ENCODE data around the gene LAMA5. TPM values are rescaled to one million over a fixed set of nuclear protein-coding genes. Genes with fewer than 3 reads are reported as not detected.
A peak's percentile ranks its signal among the peaks of the same experiment; 100 is the strongest.

The LAMA5 gene
- 26.2 TPM for total RNA-seq (ENCODE audit: insufficient read depth, low replicate concordance)

- peak; percentile 56 for DNase-seq (ENCODE audit: low spot score)
Measured at GRCh38 chr20:62367136-62367632, at the start of gene LAMA5. Gene LAMA5 (minus strand): TSS chr20:62367312. CDS start chr20:62367245, 67 bp downstream.

GRCh38 chr20:62415354-62416111, 48.4 kb upstream of the LAMA5 start:
- no peak for DNase-seq (ENCODE audit: low spot score)

DNA sequence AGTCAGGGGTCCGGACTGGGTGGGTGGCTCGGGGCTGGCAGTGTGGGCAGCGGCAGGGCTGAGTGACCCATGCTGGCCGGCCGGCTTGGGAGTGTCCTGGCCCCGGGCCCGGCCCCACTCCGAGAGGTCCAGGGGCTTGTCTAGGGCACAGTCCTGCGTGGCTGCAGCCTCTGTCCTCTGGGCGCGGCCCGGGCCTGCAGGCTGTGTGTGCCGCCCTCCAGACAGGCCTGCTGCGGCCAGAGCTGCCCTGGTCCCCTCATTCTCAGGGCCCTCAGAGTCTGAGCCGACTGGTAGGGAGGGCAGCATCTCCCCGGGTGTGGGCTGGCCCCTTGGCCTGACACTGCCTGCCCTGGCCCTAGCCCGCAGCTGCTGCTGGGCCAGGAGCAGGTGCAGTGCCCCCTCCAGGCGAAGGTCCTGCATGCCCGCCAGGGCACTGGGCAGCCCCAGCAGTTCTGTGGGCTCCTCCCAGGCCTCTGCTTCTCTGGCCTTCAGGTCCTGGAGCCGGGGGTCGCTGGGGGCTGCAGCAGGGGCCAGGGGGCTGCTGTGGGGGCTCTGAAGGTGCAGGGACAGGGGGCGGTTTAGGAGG, 46.9 kb upstream of the LAMA5 start:
- no peak for DNase-seq (ENCODE audit: low spot score)

DNA sequence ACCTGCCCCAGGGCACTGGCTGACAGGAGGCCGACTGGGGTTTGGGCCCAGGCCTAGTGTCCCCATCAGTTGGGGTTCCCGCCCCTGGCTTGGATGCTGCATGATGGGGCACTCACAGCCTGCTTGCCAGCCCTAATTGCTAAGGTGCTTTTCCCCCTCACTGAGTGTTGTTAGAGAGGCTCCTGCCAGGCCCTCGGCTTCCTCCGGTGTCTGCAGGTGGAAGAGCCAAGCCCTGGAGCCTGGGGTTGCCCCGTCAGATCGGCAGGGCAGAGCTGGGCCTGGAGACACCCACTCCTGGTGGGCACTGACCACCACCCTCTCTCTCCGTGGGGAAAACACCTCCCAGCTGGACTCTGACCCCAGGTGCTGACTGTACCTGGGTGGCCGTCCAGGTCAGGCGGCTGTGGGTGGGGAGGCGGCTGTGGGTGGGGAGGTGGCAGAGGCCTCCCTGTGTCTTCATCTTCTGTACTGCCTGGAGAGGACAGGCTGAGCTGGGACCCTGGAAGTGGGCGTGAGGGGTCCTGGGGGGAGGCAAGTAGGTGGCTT, 46.0 kb upstream of the LAMA5 start:
- DNase-seq (ENCODE audit: low spot score), result no peak

GRCh38 chr20:62412194-62413024, 45.3 kb upstream of the LAMA5 start:
- no peak for DNase-seq (ENCODE audit: low spot score)

- DNase-seq (ENCODE audit: low spot score), result no peak
Measured at GRCh38 chr20:62411479-62412193, 44.5 kb upstream of the LAMA5 start.

GRCh38 chr20:62410746-62411478, 43.8 kb upstream of the LAMA5 start:
- no peak for DNase-seq (ENCODE audit: low spot score)

GRCh38 chr20:62409931-62410745, 43.0 kb upstream of the LAMA5 start:
- DNase-seq (ENCODE audit: low spot score), result no peak

GRCh38 chr20:62409086-62409853, 42.2 kb upstream of the LAMA5 start:
- DNase-seq (ENCODE audit: low spot score), result no peak

GRCh38 chr20:62408640-62409039, 41.5 kb upstream of the LAMA5 start:
- DNase-seq (ENCODE audit: low spot score), result no peak

- no peak for DNase-seq (ENCODE audit: low spot score)
Measured at GRCh38 chr20:62408055-62408454, 40.9 kb upstream of the LAMA5 start.

DNA sequence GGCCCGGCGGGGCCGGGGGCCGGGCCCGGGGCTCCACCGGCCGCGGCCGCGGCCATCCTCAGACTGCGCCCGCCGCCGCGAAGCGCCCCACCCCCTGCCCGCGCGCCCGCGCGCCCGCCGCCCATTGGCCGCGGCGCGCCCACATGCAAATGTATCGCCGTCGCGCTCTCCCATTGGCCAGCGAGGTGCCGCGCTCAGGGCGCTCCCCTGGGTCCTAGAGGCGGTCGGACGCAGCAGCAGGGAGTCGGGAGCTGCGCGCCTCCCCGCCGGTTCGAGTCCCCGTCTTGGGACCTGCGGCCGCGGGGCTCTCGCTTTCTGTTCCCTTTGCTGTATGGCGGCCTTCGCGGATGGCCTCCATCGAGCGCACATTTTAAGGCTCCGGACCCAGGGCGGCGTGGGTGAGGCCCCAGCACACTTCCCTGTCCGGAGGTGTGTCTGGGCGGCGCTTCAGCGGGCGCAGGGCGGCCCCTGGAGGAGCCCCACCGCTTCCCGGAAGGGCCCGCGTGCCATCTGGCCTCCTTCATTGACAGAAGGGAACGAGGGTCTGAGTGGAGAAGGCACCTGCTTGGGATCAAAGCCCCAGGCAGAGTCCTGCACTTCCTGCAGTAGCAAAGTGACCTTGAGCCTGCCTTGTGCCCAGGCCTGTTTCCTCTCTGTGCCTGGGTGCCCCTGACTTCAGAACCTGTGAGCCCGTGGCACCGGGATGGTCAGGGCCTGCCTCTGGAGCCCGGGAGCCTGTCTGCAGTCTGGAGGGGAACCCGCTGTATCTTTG, 40.3 kb upstream of the LAMA5 start, which contains the start of gene CABLES2:
Gene CABLES2, minus strand, starts transcription at position 65 of the 772 bp plus-strand sequence. Its CDS starts 9 bp downstream, at position 56.
- peak; percentile 96 for DNase-seq (ENCODE audit: low spot score)

DNA sequence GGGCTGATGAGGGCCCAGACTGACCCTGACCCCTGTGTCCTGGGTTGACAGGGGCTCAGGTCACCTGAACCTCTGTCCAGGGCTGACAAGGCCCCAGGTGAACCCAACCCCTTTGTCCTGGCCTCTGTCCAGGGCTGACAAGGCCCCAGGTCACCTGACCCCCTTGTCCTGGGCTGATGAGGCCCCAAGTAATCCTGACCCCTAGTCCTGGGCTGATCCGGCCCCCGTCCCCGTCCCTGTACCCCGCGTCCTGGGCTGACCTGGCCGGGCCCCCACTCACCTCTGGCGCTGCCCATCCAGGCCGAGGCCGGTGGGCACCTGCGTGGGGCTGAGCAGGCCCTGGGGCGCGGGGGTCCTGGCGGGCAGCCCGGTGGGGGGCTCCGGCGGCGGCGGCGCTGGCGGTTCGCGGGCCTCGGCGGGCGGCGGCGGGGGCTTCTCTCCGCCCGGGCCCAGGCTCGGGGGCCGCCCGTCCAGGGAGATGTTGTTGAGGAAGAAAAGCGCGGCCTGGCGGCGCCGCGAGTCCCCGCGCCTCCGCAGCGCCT, 39.6 kb upstream of the LAMA5 start:
- no peak for DNase-seq (ENCODE audit: low spot score)

- DNase-seq (ENCODE audit: low spot score), result no peak
Measured at GRCh38 chr20:62405981-62406513, 38.9 kb upstream of the LAMA5 start.

- no peak for DNase-seq (ENCODE audit: low spot score)
Measured at GRCh38 chr20:62405108-62405980, 38.2 kb upstream of the LAMA5 start.

DNA sequence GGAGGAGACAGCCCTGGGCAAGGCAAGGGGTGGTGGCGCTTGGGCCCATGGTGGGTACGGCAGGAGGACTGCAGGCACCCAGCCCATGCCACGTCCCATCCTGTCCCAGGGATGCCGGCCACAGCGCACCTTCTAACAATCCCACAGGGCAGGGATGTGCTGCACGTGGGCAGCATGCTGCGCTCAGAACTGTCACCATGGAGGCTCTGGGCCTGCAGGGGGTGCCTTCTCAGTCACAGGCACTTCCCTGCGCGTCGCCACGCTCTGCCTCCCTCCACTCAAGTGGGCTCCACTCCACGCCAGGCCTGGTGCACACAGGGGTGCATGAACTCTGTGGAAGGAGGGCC, 37.6 kb upstream of the LAMA5 start:
- no peak for DNase-seq (ENCODE audit: low spot score)
